NCI-H2171 treated with DMSO at 0.1 percent for 48 hours (cell line): Measurements from ENCODE around the gene FGF8.
"Not testable (repeated sequence)": the region's sequence is repeated elsewhere in the genome, so short reads cannot be mapped to it uniquely, and the experiment has no call there.

Experiments
- DNase-seq: peaks from one replicate; lab custom pipeline; 2025; lab: John Stamatoyannopoulos, UW

The FGF8 gene, protein sequence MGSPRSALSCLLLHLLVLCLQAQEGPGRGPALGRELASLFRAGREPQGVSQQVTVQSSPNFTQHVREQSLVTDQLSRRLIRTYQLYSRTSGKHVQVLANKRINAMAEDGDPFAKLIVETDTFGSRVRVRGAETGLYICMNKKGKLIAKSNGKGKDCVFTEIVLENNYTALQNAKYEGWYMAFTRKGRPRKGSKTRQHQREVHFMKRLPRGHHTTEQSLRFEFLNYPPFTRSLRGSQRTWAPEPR

DNA sequence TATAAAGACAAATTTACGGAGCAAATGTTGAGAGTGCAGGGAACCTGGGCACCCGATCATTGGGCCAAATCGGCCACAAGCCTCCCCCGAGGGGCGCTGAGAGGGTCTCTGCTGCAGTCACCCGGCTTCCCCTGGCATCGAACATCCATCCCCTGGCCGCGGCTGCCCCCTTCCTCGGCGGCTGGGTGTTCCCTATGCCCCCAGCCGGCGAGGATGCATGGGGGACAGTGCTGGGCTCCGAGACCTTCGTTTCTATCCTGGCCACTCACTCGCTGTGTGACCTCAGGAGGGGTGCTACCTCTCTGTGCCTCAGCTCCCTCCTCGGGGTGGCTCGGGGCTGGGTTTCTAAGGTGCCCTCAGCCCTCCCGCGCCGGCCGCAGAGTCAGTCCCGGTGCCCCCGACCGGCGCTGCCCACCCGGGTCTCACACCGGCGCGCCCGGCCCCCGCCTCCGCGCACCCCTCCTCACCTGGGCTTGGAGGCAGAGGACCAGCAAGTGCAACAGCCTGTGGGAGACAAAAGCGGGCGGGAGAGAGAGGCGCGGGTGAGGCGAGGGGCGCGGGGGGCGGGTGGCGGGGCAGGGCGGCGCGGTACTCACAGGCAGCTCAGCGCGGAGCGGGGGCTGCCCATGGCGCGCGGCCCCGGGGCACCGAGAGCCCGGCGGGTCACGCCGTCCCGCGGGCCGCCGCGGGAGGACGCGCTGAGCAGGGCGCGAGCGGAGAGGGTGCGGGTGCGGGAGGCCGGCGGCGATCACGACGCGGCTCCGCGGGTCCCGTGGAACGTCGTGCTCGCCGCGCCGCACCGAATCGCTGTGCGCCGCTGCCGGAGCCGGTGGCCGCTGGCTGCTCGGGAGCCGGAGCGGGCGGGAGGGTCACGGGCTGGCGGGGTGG lies at the start of gene FGF8:
Gene FGF8 (minus strand): TSS at position 842 of the 888 bp plus-strand sequence. CDS start 214 bp downstream, at position 628.
- no peak for DNase-seq

DNA sequence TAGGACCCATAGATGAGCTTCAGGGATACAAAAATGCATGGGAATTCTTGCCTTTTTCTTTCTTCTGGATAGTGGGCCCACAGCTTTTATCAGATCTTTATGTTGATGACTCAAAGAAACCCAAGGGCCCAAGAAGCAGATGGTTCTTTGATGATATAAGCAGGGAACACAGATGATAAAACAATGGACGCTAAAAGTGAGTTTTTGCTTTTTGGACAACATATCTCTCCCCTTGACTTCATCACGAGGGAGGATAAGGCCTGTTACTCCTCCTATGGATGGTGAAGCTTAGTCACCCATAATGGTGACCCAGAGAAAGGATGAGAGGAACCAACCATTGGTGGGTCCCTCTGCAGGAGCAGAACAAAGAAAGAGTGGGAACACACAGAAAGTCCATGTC lies 48.8 kb upstream of the FGF8 start:
- DNase-seq = no peak

DNA sequence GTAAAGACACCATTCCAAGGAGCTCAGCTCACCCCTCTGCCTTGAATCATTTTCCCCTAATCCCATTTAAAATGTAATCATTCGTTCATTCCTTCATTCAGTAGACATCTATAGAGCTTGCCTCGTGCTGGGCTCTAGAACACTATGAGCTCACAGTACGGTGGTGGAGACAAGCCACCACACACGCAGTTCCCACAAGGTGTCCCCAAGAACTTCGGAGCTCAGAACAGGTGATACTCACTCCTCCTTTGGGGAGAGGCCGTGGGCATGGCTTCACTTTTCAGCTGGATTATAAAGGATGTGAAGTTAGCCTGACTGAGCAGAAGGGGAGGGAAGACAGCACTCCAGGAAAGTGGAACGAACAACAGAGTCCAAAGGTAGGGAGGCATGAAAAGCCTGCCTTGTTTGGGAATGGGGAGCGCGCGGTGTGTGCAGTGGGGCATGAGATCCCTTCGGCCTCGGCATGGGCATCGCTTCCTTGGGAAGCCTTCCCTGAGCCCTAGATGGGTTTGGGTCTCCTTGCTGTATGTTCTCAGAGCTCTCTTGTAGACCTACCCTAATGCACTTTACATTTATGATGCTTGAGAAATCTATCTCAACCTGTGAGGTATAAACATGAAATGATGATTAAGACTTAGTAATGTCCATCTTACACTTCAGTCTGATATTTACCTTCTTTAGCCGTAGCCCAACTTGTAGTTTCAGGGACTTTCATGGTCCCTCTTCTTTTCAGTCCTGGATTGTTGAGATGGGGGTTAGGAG lies 43.1 kb upstream of the FGF8 start:
- DNase-seq = no peak

DNA sequence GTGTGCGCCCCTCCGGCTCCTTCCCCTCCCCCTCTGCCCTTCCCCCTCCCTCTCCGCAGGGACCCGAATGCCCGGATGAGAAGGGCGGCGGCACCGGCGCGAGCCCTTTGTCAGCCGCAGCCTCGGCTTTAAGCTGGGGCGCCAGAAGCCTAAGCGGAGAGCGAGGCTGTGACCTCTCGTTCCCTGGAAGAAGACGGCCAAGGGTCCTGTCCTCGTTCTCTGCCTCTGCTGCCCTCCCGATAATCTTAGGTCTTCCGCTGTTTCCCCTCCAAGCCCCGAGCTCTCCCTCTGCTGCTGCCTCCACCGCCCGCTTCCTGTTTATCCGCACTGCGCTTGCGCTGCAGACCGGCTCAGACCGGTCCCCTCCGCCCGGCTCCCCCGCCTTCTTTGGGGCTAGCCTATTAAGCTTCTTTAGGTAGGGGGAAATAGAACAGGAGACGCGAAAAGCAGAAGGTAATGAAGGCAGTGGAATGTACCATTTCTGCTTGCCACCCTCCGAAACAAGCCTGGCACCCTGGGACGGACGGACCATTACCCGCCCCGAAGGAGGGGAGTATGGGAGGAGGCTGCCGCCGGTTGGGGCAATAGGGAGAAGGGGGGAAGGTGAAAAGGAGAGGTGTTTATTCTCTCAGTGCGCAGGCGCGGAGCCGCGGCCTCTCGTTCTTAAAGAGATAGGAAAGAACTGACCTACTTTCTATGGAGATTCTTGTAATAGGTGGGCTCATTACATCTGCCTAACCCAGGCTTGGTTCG lies 42.4 kb upstream of the FGF8 start, which contains the start of gene OGA:
Gene OGA (minus strand): TSS at position 326 of the 753 bp plus-strand sequence. CDS start 422 bp downstream, outside the sequence.
- peak; percentile 98 for DNase-seq

DNA sequence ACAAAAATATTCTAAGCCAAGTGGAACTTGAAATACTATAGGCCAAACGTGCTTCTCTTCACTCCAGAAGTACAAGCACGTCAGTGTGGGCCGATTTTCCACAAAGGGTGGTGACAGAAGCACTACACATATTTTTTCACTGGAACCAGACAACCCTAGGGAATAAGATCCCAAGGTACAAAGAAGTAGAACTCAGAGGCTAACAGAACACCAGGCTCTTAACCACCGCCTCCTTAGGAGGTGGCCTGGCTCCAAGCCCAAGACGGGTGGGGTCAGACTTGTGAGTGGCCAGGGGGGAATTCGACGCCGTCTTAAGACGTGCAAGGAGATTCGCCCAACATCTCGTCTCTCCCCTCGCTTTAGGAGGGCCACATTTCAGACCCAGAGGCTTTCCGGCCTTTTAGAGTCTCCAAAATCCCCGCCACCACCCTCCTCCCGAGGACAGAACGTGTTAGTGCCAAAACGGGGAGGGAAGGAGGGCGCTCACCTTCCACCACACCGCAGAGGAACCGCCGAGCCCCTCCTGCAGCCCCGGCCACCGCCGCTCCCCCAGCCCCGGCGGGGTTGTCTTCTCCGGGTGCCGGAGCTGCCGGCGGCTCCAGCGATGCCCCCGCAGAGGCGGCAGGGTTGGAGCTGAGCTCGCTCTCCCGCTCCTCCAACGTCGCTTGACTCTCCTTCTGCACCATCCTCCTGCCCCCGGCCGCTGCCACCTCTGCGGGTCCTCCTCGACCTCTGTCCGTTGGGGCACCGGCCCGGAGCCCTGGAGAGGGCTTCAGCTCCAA lies 41.6 kb upstream of the FGF8 start:
- peak; percentile 45 for DNase-seq

DNA sequence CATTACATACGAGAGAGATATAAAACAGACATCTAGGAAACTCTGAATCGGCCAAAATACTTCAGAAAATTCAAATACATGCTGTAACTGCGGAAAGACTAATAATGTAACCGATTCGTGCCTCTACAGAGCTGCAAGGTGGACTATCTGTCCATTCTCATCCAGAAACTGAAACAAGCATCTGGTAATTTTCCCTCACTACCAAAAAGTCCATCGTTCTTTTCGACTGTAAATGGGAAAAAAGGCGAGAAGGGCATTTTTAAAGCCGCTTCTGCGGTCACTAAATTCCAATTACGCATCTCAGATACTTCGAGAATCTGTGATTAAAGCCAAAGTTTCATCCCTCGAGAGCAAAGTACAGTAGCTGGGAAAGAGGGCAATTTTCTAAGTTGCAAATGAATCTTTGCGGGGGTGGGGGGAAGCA lies 41.0 kb upstream of the FGF8 start:
- no peak for DNase-seq

DNA sequence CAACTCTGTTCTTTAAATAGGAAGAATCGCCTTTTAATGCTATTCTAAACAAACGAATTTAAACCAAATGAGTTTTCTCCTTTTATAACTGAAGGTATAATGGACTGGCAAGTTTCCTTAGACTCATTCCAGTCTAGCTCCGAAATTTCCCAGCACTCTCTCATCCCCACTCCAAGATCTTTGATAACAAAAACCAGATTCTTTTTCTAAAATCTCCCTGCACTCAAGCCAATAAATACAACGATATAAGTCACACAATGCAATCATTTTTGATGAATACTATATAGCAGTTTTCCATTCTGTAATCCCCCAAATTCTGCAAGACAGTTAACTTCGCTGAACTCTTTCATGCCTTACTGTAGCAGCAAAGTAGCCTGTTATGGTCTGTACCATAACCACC lies 40.5 kb upstream of the FGF8 start:
- no peak for DNase-seq

DNA sequence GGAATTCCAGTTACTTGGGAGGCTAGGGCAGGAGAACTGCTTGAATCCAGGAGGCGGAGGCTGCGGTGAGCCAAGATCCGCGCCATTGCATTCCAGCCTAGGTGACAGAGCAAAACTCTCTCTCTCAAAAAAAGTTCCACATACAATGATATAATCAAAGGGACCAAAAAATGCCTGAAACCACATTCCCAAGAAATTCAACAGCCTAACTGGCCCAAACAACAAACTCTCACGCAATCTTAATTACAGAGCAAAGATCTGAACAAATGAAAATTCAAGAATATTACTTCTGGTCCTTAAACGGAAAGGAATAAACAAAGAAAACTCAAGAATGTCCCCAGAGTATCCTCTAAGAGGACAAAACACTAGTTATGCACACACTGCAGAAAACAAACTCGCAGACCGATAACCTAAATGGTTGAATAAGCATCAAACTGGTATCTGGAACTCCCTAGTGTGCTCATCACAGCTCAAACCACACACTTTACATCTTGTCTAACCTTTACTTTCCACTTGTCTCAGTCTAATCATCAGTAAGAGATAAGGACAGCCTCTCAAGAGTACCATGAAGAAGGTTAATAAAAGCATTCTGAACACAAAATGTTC lies 38.7 kb upstream of the FGF8 start:
- DNase-seq = no peak

DNA sequence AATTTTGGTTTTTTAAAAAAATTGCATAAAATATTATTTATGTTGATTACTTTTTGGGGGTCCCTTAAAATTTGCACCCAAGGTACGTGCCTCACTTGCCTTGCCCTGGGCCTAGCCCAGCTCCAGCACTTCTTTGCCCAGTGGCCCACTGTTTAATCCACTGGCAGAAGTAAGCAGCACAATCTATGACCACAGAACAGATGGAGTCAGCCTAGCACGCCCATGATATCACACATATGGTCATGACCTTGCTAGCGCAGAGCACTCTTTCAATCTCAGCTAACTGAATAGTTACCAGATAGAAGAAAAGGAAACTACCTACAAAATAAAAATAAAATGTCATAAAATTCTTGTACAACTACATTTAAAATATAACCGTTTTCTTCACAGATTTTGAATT lies 36.7 kb upstream of the FGF8 start:
- no peak for DNase-seq

DNA sequence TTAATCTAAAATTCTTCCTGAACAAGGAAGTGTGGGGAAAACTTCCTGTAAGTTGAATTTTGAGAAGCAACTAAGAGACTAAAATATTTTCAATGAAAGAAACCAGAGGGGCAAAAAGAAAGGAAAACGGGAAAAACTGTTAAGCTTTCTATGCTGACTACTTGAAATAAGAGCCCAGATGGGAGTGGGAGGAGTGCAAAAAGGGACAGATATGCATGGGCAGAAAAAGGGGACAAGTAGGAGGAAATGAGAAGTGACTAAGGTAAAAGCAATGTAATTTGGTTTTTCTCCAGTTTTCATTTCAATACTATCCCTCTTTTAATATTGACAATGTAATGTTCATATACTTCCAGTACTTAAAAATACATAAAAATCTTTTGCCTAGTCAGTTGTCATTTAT lies 31.2 kb upstream of the FGF8 start:
- no peak for DNase-seq

DNA sequence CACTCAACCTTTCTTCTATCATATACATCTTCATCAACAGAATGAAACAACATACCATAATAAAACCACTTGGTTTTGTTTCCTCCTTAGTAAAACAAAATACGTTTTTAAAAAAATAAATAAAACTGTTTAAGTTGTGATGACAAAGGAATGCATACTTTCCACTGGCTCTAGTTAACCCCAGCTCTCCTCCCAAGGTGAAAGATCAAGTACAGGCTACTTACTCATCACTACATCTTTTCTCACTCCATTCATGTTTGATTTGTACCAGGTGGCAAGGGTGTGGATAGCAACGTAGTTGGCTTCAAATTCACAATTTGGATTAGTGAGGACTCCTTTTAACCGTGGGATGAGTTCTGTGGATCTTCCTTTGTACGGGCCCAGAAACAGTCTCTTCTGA lies 27.6 kb upstream of the FGF8 start:
- no peak for DNase-seq

DNA sequence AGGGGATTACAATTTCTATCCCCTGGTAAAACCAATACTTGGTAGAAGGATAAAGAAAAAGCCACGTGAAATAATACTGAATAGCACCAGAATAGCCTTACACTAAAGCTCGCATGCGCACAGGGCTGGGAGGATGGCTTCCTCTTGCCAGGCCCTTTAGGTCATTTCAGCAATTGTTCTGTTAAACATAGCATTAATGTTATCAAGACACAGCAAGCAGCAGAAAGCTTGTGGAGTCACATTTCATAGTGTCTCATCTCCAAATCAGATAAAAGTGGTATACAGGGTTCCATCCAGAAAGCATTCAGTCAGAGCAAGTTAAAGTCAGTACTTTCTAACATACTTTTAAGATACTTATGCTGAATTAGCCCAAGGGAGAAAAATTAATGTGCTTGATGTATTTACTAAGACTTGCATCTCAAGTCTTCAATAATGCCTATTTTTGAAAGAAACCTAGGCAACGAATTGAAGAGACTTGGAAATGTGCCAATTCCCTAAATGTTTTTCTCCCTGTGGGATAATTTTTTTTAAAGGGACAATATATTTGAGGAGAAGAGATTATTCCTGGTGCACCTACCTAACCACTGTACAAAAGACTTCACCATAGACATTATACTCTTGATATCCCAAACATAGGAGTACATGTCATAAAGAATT lies 21.6 kb upstream of the FGF8 start:
- DNase-seq = no peak

DNA sequence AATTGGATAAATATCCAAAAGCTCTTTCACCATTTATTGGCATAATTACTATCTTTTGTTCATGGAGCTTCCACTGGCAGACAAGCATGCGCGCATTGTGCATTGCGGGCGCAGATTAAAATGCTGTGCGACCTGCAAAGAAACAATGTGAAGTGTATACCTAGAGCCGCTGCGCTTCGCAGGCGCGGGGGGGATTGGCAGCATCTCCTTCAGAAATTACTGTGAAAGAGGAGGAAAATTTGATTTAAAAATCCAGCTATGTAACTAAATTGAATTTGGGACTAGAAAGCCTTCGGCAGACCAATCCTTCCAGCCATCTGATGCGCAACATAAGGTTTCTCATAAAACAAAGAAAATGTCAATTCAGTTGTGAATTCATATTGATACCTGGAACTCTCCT lies 17.6 kb upstream of the FGF8 start:
- no peak for DNase-seq

DNA sequence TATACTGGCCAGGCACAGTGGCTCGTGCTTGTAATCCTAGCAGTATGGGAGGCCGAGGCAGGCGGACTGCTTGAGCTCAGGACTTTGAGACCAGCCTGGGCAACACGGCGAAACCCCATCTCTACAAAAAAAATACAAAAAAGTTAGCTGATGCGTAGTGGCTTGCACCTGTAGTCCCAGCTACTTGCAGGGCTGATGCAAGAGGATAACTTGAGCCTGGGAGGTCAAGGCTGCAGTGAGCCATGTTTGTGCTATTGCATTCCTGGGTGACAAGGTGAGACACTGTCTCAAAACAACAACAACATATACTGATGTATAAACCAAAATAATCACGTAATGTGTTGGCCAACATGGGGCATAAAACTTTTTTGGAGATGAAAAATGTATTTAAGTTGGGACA lies 13.8 kb upstream of the FGF8 start:
- DNase-seq = no peak

DNA sequence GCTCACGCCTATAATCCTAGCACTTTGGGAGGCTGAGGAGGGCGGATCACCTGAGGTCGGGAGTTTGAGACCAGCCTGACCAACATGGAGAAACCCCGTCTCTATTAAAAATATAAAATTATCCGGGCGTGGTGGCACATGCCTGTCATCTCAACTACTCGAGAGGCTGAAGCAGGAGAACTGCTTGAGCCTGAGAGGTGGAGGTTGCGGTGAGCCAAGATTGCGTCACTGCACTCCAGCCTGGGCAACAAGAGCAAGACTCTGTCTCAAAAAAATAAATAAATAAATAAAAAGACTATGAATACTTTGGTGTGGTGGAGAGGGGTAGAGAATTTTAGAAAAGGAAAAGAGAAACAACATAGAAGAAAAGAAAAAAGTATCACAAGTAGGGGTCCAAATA lies 13.3 kb upstream of the FGF8 start:
- DNase-seq = not testable (repeated sequence)

DNA sequence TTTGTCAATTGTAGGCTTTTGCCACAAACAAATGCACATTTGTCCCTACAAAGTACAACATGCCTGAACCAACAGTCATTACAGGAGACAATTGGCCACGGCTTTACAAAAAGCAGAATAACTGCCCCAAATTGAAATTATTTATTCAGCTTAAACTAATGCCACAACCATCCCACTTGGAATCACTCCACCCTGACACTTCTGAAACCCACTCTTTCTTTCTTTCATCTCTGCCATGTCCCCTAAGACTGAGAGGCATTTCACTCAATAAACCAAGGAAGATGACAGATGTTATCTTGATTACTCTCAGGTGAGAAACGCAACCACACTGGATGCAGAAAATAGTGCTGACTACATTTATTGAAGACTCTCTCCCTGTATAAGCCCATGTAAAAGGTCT lies 9.9 kb upstream of the FGF8 start:
- DNase-seq = no peak

DNA sequence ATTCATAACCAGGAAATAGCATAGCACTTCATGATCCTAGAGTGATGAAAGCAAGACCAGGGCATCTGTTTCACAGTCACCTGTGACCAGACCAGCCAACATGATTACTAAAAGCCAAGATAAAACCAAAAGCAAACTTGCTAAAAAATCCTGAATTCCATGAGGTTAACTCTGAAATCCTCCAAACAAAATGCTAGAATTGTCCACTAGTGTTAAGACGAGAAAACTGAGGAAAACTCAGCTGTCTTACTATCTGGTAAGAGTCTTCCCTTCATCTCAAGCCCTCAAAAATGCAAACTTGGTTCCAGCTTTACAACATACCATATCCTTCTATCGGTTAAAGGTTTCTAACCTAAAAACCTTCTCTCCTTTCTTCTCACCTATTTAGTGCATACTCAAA lies 8.6 kb upstream of the FGF8 start:
- no peak for DNase-seq

DNA sequence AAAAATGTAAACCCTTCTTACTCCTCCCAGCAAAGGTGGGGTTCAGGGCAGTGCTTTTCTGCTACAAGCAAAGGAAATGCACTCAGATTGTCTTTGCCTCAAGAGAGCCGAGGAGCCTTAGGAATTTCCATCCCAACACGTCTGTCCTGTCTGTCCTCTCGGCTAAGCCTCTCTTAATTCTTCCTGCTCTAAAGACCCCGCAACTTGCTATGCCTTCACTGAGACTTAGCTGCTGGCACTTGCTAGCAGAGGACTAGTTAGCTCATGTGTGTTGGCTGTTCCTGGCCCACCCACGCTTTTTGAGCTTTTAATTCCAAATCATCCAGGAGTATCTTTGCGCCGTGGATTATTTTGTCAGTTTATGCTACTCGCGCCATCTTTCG lies 7.8 kb upstream of the FGF8 start:
- no peak for DNase-seq

DNA sequence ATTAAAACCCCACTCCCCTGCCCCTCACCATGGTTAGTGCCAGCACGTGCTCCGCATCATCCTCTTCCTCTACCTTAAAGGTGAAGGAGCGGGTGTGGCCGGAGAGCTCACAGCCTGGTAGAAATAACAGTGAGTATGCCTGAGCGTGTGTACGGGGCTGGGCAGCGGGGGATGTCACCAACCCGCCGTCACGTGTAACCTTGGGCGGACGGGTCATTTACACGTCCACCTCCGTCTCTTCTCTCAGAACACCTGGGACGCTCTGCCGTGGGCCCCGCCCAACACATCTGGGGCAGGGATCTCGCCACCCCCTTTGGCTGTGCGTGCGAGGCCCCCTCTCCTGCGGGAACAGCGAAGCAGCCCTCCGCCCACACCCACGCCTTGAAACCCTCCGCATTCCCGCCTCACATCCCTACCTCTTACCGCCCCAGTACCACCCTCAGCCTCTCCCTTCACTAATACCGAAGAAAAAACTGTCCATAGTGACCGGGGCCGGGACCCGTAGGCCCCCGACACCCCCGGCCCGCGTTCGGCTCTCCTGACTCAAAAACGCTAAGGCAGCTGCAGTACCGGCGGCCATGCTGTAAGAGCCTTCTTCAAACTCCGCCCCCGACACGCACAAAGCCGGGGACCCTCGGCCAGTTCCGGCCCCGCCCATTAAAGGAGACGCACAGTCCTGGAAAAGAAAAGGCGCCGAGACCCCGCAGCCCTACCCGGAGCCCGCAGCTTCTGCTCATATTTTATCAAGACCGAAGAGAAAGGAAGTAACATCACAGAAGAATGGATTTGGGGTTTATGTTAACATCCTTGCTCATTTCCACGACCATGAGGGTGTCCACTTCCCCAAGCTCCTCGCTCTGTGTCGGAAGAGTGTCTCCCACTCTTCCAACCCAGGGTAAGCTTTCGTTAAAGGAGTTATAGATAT lies 7.2 kb upstream of the FGF8 start, which contains the start of gene NPM3:
Gene NPM3 (minus strand): TSS at position 636 of the 925 bp plus-strand sequence. CDS start 56 bp downstream, at position 580.
- DNase-seq = peak; percentile 73
